ENCODE results near the gene ATP6V1C2.

DNA sequence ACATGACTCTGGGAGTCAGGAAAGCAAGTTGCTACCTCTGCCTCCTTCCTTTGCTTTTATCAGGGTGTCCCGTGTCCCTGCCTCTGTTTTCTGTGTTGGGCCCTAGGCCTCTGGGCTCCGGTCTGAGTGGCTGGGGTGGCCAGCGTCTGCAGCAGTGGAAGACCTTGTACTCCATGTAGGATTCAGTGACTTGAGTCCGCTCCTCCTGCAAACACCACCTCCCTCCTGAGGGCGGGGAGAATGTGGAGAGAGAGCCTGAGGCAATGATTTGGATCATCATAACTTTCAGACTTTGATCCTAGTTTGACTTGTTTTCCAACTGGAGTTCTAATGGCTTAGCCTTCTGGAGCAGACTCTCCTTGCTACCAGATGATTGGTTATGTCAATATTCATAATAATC lies 30.8 kb downstream of the ATP6V1C2 start:
- TF ChIP-seq, protein P1, sequence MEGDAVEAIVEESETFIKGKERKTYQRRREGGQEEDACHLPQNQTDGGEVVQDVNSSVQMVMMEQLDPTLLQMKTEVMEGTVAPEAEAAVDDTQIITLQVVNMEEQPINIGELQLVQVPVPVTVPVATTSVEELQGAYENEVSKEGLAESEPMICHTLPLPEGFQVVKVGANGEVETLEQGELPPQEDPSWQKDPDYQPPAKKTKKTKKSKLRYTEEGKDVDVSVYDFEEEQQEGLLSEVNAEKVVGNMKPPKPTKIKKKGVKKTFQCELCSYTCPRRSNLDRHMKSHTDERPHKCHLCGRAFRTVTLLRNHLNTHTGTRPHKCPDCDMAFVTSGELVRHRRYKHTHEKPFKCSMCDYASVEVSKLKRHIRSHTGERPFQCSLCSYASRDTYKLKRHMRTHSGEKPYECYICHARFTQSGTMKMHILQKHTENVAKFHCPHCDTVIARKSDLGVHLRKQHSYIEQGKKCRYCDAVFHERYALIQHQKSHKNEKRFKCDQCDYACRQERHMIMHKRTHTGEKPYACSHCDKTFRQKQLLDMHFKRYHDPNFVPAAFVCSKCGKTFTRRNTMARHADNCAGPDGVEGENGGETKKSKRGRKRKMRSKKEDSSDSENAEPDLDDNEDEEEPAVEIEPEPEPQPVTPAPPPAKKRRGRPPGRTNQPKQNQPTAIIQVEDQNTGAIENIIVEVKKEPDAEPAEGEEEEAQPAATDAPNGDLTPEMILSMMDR (conservative IDR thresholded peaks at IDR 0.05; ENCODE audit: low read depth in 2 of 2): no peak
- TF ChIP-seq EZH2phosphoT487 (IDR thresholded peaks at IDR 0.05; ENCODE audit: unreplicated experiment): no peak
